RWPE2 (cell line): ENCODE measurements around the gene PPP1R37.

Experiments
- ATAC-seq: fragments of 200-7000 bp; cut with Tn5 transposase; 3 replicates; pipeline ENCODE4 v1.9.1; 2021; ENCODE audit warnings: low read depth
- DNase-seq: peaks from one replicate; pipeline ENCODE4 v3.0.0-alpha.2; 2020; ENCODE audit warnings: low spot score
- H3K27ac ChIP-seq: fragments of 450-650 bp; 2 replicates; pipeline ENCODE4 v1.5.1; 2017; ENCODE audit warnings: mild to moderate bottlenecking; ENCODE audit not compliant: poor library complexity, severe bottlenecking
- H3K27me3 ChIP-seq: fragments of 250-450 bp; sonication (Bioruptor Pico); 2 replicates; pipeline ENCODE4 v1.5.1; 2021; ENCODE audit warnings: mild to moderate bottlenecking, moderate library complexity; ENCODE audit not compliant: insufficient read depth, poor library complexity, severe bottlenecking
- H3K36me3 ChIP-seq: fragments of 250-450 bp; sonication (Bioruptor Pico); 2 replicates; pipeline ENCODE4 v1.5.1; 2020; ENCODE audit warnings: low read depth, mild to moderate bottlenecking, moderate library complexity
- H3K4me1 ChIP-seq: fragments of 250-450 bp; sonication (Bioruptor Pico); 2 replicates; pipeline ENCODE4 v1.5.1; 2021; ENCODE audit warnings: mild to moderate bottlenecking, moderate library complexity; ENCODE audit not compliant: insufficient read depth, poor library complexity, severe bottlenecking
- H3K4me3 ChIP-seq: fragments of 250-450 bp; sonication (Bioruptor Pico); 2 replicates; pipeline ENCODE4 v1.5.1; 2021; ENCODE audit warnings: mild to moderate bottlenecking, moderate library complexity; ENCODE audit not compliant: severe bottlenecking
- H3K9me3 ChIP-seq: fragments of 250-450 bp; sonication (Bioruptor Pico); 2 replicates; pipeline ENCODE4 v1.5.1; 2021; ENCODE audit warnings: mild to moderate bottlenecking, moderate library complexity; ENCODE audit not compliant: severe bottlenecking
- CTCF ChIP-seq: fragments of 450-650 bp; IDR thresholded peaks from one replicate; pipeline ENCODE4 v1.5.1; 2017; ENCODE audit warnings: mild to moderate bottlenecking, moderate library complexity; ENCODE audit not compliant: poor library complexity, severe bottlenecking

Gene PPP1R37

GRCh38 chr19:45090606-45091005 is 2.4 kb upstream of the PPP1R37 start:
- DNase-seq (no peak), ATAC-seq (no peak)
- Histone ChIP-seq H3K4me1 (no peaks in the 10 kb centered on the region), H3K27me3 (no peaks in the 10 kb centered on the region), H3K4me3 (peak overlapping the region; percentile 59), H3K9me3 (no peaks in the 10 kb centered on the region), H3K36me3 (peaks cover 27% of the 10 kb centered on the region), H3K27ac (peak overlapping the region; percentile 69)
- no peak for TF ChIP-seq CTCF

GRCh38 chr19:45091031-45091923 is 1.7 kb upstream of the PPP1R37 start:
- H3K9me3 ChIP-seq, result no peaks in the 10 kb centered on the region
- H3K36me3 ChIP-seq, result peaks cover 22% of the 10 kb centered on the region
- peak; percentile 95 for DNase-seq
- no peak for TF ChIP-seq CTCF
- H3K4me3 ChIP-seq, result peak overlapping the region; percentile 59
- H3K27me3 ChIP-seq, result no peaks in the 10 kb centered on the region
- peak; percentile 80 for ATAC-seq
- H3K27ac ChIP-seq, result peak overlapping the region; percentile 69
- no peaks in the 10 kb centered on the region for H3K4me1 ChIP-seq

- Histone ChIP-seq H3K4me1 (peaks cover 13% of the 10 kb centered on the region), H3K9me3 (no peaks in the 10 kb centered on the region), H3K27ac (no peak overlapping the region), H3K27me3 (no peaks in the 10 kb centered on the region), H3K36me3 (peaks cover 13% of the 10 kb centered on the region), H3K4me3 (peak overlapping the region; percentile 59)
- no peak for ATAC-seq
- TF ChIP-seq CTCF, result no peak
- no peak for DNase-seq
Measured at GRCh38 chr19:45094137-45094536, 1.2 kb downstream of the PPP1R37 start.

- Histone ChIP-seq H3K36me3 (peaks cover 12% of the 10 kb centered on the region), H3K4me3 (no peak overlapping the region), H3K27ac (no peak overlapping the region), H3K9me3 (no peaks in the 10 kb centered on the region), H3K27me3 (no peaks in the 10 kb centered on the region), H3K4me1 (peaks cover 19% of the 10 kb centered on the region)
- ATAC-seq (no peak), DNase-seq (no peak)
- no peak for TF ChIP-seq CTCF
Measured at GRCh38 chr19:45094707-45095106, 1.7 kb downstream of the PPP1R37 start.
